ENCODE results near the gene SLAIN2.

The SLAIN2 gene

DNA sequence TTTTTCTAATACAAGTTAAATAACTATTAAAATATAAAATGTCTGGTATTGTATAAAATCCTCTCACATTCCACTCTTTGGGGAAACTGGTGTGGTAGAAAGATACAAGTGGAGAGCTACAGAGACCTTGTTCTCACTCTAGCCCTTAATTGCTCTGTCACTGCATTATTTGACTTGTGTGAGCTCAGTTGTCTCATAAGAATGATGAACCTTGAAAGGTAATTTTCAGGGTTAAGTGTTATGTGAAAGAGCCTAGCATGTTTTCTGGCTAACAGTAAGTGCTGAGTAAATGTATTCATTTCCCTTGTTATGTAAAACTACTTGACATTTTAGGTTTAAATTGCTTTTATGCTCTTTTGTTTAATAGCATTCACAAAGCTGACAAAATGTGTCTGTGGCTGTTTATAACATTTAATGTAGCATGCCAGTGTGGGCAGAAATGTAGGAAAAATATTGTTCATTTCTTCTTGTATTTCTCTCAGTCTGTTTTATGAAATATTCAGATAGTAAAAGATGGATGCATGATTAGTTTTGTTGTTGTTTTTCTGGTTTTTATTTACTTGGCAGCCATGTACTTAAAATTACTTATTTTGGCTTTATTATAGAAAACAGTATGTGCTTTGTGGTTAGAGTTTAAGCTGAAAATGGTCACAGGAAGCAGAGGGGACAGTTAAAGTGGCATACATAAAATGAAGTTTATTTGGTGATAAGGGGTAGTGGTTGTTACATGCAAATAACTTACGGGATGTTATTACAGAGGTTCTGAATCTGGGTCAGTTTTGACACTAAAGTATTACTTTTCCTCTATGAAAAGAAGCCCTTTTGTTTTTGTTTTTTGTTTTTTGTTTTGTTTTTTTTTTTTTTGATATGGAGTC is 29.2 kb downstream of the SLAIN2 start:
- no peak for DNase-seq

GRCh38 chr4:48372272-48372671 is 30.9 kb downstream of the SLAIN2 start:
- DNase-seq, result no peak

GRCh38 chr4:48375651-48376304 is 34.4 kb downstream of the SLAIN2 start:
- peak; percentile 9 for DNase-seq

DNA sequence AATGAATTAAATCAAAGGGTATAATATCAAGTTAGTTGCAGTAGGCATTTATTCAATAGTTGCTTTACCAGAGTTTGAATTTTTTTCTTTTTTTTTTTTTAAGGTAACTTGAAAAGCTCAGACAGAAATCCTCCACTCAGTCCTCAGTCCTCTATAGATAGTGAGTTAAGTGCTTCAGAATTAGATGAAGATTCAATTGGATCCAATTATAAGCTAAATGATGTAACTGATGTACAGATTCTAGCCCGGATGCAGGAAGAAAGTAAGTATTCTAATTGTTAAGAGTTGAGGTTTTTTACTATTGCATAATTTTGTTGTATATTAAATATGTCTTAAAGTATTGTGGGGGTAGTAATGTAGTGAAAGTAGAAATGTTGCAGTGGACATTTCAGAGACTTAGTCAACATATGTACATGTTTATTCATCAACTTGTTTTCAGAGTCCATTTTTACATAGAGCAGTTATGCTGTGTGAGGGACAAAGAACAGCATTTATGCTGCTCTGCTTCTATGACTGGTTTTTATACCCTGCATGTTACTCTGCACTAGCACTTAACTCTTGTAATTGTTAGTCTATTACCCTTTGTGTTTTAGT is 38.4 kb downstream of the SLAIN2 start:
- DNase-seq, result peak; percentile 8

GRCh38 chr4:48380583-48381167 is 39.3 kb downstream of the SLAIN2 start:
- peak; percentile 35 for DNase-seq

DNA sequence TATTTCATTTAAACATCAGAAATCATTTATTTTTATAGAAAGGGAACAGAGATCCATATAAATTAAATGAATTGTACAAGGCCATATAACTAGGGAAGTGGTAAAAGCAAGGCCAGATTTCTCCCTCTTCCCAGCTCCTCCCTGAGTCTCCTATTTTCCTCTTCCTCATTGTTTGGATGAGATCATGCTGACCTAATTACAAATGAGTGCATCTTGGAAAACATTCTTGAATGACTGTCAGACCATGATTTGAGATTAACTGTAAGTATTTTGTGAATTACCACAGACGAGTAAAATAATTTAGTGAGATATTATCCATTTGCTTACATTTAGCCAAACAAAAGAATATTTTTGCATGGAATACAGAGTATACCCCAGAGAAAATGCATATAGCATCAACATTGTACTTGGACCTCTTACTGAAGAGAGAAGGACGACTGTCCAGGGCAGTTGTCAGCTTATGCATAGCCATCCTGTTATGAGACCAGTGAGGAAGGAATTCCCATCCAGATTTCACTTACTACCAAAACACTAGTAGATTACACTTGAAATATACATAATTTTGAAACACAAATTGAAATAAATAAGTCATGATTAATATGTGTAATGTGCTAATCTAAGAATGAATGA is 47.3 kb downstream of the SLAIN2 start:
- DNase-seq, result peak; percentile 18

DNA sequence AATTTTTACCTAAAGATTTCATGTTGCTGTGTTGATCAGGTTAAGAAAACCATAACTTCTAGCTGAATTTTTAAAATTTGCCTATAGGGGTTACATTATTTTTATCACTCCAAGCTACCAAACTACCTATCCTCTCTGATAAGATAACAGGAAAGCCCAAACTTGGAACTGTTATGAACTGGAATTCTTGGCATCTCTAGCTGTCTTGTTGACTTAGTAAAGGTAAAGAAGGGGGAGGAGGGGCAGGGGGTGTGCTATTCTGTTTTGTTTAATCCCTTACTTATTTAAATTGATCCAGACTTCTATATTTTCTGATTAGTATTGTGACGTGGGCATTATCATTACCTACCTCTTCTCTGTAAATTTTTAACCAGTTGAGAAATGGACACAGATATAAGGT is 54.7 kb downstream of the SLAIN2 start:
- no peak for DNase-seq

DNA sequence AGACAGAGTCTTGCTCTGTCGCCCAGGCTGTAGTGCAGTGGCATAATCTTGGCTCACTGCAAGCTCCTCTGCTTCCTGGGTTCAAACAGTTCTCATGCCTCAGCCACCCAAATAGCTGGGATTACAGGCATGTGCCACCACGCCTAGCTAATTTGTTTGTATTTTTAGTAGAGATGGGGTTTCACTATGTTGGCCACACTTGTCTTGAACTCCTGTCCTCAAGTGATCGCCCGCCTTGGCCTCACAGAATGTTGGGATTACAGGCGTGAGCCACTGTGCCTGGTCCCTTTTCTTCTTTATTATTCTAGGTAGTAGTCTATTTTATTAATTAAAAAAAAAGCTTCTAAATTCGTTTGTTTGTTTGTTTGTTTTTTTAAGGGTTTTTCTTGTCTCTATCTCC is 59.1 kb downstream of the SLAIN2 start:
- DNase-seq, result no peak

DNA sequence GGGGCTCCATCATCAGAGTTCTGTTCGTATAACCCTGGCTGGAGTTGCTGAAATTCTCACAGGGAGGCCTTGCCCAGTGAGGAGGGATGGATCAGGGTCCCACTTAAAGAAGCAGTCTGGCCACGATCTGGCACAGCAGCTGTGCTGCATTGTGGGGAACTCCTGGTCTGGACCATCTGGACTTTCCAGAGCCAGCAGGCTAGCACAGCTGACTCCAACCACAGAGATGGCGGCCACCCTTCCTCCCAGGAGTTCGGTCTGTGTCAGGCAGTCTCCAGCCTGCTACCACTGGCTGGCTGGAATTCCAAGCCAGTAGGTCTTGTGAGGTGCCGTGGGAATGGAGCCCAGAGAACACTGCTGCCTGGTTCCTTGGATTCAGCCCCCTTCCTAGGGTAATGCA is 62.0 kb downstream of the SLAIN2 start:
- DNase-seq, result no peak

DNA sequence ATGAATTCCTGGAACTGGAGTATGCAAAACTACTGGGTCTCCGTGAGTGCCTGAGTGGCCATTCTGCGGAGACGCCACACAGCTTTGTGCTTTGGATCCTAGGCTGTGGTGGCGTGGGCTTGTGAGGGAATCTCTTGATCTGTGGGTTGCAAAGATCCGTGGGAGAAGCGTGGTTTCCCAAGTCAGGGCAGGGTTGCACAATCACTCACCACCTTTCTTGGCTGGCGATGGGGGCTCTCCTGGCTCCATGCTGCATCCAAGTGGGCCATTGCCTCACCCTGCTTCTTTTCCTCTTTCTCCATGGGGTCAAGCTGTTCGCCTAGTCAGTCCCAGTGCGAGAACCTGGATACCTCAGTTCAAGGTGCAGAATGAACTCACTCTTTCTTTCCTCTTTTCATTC is 62.5 kb downstream of the SLAIN2 start:
- DNase-seq, result no peak

DNA sequence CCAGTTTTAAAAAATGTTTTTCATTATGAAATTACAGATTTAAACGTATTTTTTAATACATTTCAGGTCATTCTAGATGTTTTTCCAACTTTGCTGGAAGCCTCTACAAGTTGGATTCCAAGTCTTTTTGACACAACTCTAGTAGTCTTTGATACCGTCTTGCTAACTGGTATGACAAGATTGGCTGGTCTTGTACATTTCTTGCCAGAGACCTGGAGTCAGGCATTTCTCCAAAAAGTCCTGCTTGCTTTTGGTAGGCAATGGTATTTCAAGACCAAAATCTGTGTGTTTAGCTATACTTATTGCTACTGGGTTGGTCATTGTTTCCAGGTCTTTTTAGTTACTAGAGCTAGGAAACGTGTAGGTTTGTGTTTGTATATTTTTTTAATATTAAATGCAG is 64.6 kb downstream of the SLAIN2 start:
- DNase-seq, result no peak

- no peak for DNase-seq
These were observed 67.9 kb downstream of the SLAIN2 start for GRCh38 chr4:48409203-48409602.

GRCh38 chr4:48410812-48411211 is 69.5 kb downstream of the SLAIN2 start:
- no peak for DNase-seq

DNA sequence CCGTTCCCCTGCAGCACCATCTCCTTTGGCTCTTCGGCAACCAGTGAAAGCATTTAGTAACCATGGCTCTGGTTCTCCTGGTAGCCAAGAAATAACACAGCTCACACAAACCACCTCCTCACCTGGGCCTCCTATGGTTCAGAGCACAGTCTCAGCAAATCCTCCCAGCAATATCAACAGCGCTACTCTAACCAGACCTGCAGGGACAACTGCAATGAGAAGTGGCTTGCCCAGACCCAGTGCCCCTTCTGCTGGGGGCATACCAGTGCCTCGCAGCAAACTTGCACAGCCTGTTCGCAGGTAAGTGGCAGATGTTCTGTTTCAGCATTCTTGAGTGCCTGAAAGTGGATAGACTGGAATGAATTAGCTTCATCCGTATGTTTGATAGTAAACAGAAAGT is 78.8 kb downstream of the SLAIN2 start:
- no peak for DNase-seq

DNA sequence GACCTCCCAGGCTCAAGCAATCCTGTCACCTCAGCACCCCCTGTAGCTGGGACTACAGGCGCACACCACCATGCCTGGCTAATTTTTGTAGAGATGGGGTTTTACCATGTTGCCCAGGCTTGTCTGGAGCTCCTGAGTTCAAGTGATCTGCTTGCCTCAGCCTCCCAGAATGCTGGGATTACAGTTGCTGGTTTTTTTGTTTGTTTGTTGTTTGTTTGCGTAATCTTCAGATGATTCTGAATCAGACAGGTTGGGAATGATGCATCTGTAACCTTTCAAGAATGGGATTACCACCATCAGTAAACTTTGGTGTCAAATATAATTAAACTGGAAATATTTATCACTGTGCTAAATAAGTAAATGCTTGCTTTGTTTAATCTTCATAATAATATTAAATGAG is 79.8 kb downstream of the SLAIN2 start:
- no peak for DNase-seq

DNA sequence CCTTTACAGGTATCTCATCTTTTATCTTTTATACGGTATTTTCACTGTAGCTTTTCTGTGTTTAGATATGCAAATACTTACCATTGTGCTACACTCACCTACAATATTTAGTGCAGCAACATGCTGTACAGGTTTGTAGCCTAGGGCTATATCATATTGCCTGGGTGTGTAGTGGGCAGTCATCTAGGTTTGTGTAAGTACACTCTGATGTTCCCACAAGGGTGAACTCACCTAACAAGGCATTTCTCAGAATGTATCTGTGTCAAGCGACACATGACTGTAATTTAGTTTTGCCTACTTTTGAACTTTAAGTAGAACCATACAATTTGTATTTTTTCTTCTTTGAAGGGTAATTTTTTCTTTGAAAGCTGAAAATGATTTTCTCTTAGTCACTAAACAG is 87.6 kb downstream of the SLAIN2 start:
- DNase-seq, result no peak

- no peak for DNase-seq
These were observed 88.6 kb downstream of the SLAIN2 start for GRCh38 chr4:48429709-48430474.

- no peak for DNase-seq
These were observed 90.1 kb downstream of the SLAIN2 start for GRCh38 chr4:48431401-48431800.

DNA sequence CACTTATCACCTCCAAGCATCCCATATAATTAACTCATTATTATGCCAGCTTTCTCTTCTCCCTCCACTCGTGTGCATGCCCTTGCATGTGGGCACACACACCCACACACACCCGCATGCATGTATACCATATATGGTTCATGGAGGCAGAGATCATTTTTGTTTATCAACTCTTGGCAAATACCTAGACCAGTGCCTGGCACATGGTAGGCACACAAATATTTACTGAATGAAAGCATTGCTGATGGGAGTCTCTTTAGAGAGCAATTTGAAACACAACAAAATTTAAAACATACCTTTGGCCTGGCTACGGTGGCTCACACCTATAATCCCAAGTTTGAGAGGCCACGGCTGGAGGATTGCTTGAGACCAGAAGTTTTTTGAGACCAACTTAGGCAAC is 90.7 kb downstream of the SLAIN2 start:
- no peak for DNase-seq

GRCh38 chr4:48436318-48436717 is 95.0 kb downstream of the SLAIN2 start:
- no peak for DNase-seq

- no peak for DNase-seq
These were observed 98.7 kb downstream of the SLAIN2 start for GRCh38 chr4:48439988-48440387.

DNA sequence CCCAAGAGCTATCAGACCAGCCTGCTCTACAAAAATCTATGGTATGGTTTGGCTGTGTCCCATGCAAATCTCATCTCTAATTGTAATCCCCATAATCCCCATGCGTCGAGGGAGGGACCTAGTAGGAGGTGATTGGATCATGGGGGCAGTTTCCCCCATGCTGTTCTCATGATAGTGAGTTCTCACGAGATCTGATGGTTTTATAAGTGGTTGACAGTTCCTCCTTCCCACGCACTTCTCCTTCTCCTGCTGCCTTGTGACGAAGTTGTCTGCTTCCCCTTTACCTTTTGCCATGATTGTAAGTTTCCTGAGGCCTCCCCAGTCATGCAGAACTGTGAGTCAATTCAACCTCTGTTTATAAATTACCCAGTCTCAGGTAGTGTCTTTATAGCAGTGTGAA is 99.6 kb downstream of the SLAIN2 start:
- DNase-seq, result peak; percentile 19
